ENCODE results near the gene MPZL1. TPM values are rescaled to one million over a fixed set of nuclear protein-coding genes. Genes with fewer than 3 reads are reported as not detected.

Gene MPZL1
- total RNA-seq, 3 donors from 2014 or later = 43.5 to 86.8 (median 86.2) TPM

DNA sequence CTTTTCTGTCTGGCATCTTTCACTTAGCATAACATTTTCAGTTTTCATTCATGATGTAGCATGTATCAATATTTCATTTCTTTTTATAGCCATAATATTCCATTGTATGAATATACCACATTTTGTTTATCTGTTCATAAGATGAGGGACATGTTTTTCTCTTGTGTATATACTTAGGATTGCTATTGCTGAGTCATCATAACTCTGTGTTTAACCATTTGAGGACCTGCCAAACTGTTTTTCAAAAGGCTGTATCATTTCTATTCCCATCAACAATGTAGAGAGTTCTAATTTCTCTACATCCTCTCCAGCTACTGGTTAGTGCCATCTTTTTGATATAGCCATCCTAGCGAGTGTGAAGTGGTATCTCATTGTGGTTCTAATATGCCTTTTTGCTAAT is 26.2 kb downstream of the MPZL1 start:
- Histone ChIP-seq H3K9me3 (no peaks in the 10 kb centered on the region), H3K27me3 (no peaks in the 10 kb centered on the region), H3K27ac (no peak overlapping the region), H3K36me3 (no peaks in the 10 kb centered on the region), H3K4me3 (no peak overlapping the region), H3K4me1 (peaks cover 1 to 4% of the 10 kb centered on the region in 2 donors)
- DNase-seq (ENCODE audit: low spot score in 2 of 2) = no peak
- intact Hi-C loops (cut with DNase I; ENCODE audit: low total_unique reads) = no loop called here
- TF ChIP-seq POLR2A (IDR thresholded peaks at IDR 0.05) (no peak), POLR2AphosphoS5 (IDR thresholded peaks at IDR 0.05) (no peak)
- TF ChIP-seq, protein P1, sequence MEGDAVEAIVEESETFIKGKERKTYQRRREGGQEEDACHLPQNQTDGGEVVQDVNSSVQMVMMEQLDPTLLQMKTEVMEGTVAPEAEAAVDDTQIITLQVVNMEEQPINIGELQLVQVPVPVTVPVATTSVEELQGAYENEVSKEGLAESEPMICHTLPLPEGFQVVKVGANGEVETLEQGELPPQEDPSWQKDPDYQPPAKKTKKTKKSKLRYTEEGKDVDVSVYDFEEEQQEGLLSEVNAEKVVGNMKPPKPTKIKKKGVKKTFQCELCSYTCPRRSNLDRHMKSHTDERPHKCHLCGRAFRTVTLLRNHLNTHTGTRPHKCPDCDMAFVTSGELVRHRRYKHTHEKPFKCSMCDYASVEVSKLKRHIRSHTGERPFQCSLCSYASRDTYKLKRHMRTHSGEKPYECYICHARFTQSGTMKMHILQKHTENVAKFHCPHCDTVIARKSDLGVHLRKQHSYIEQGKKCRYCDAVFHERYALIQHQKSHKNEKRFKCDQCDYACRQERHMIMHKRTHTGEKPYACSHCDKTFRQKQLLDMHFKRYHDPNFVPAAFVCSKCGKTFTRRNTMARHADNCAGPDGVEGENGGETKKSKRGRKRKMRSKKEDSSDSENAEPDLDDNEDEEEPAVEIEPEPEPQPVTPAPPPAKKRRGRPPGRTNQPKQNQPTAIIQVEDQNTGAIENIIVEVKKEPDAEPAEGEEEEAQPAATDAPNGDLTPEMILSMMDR (IDR thresholded peaks at IDR 0.05) = no peak

DNA sequence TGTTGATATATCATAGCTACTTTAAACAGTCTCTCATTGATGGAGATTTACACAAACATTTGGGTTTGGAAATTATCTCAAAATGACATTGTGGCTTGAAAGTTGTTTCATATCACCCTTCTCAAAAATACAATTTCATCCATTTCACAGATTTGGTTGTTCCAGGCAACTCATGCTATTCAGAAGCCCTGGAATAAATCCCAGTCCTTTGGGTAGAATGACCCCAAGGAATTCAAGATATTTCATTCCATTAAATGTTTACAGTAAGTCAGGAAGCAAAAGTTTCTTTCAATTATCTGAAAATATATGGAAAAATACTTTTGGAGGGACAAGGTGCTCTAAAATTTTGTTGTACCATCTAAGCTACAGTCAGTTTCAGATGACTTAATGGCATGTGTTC is 27.1 kb downstream of the MPZL1 start:
- no peaks in the 10 kb centered on the region for H3K9me3 ChIP-seq
- no peak for TF ChIP-seq POLR2AphosphoS5 (IDR thresholded peaks at IDR 0.05)
- TF ChIP-seq POLR2A (IDR thresholded peaks at IDR 0.05) = no peak
- TF ChIP-seq, protein P1 (IDR thresholded peaks at IDR 0.05) = no peak
- no peak for DNase-seq (ENCODE audit: low spot score in 2 of 2)
- peaks cover 4% of the 10 kb centered on the region in 2 donors for H3K4me1 ChIP-seq
- H3K27me3 ChIP-seq = no peaks in the 10 kb centered on the region
- intact Hi-C loops (cut with DNase I; ENCODE audit: low total_unique reads) = no loop called here
- H3K27ac ChIP-seq = no peak overlapping the region
- H3K4me3 ChIP-seq = no peak overlapping the region
- no peaks in the 10 kb centered on the region for H3K36me3 ChIP-seq

DNA sequence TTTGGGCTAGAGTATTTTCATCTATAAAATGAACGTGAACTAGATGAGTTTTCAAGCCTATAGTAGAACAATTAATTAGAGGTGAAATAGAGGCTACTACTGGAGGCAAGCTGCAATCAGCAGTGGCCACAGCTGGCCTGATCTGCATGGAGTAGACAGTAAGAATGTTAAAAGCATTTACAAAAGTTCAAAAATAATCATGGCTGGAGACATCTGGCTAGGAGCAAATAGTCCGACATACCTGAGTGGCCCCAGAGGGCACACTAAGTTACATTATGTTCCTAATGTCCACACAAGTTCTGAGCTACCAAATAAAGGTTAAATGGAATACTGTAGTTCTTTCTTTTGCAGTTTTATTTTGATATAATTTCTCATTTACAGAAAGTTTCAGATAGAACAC is 28.0 kb downstream of the MPZL1 start:
- Histone ChIP-seq H3K27ac (no peak overlapping the region), H3K4me3 (no peak overlapping the region), H3K36me3 (no peaks in the 10 kb centered on the region), H3K9me3 (no peaks in the 10 kb centered on the region), H3K4me1 (peaks cover 4% of the 10 kb centered on the region in 2 donors), H3K27me3 (no peaks in the 10 kb centered on the region)
- no peak for DNase-seq (ENCODE audit: low spot score in 2 of 2)
- TF ChIP-seq, protein P1 (IDR thresholded peaks at IDR 0.05) = no peak
- TF ChIP-seq POLR2AphosphoS5 (IDR thresholded peaks at IDR 0.05) (no peak), POLR2A (IDR thresholded peaks at IDR 0.05) (no peak)
- intact Hi-C loops (cut with DNase I; ENCODE audit: low total_unique reads) = no loop called here

DNA sequence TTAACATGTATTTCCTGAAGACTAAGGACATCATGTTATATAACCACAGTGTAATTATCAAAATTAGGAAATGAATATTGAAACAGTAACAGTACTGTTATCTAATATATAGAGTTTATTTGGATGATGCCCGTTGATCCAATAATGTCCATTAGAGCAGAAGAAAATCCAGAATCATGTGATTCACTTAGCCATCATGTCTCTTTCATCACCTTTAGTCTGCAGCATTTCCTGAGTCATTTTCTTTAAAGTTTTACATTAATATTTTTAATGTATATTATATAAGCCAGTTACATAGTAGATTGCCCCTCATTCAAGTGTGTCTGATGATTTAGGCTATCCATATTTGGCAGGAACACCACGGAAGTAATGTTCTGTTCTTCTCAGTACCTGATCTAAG is 28.9 kb downstream of the MPZL1 start:
- no peaks in the 10 kb centered on the region for H3K36me3 ChIP-seq
- no peak overlapping the region for H3K27ac ChIP-seq
- intact Hi-C loops (cut with DNase I; ENCODE audit: low total_unique reads) = no loop called here
- no peaks in the 10 kb centered on the region for H3K27me3 ChIP-seq
- no peaks in the 10 kb centered on the region for H3K9me3 ChIP-seq
- no peak for TF ChIP-seq POLR2AphosphoS5 (IDR thresholded peaks at IDR 0.05)
- TF ChIP-seq, protein P1 (IDR thresholded peaks at IDR 0.05) = no peak
- no peak for TF ChIP-seq POLR2A (IDR thresholded peaks at IDR 0.05)
- peaks cover 4% of the 10 kb centered on the region in 2 donors for H3K4me1 ChIP-seq
- H3K4me3 ChIP-seq = no peak overlapping the region
- DNase-seq (ENCODE audit: low spot score in 2 of 2) = no peak

- TF ChIP-seq POLR2A (IDR thresholded peaks at IDR 0.05) (no peak), POLR2AphosphoS5 (IDR thresholded peaks at IDR 0.05) (no peak)
- TF ChIP-seq, protein P1 (IDR thresholded peaks at IDR 0.05) = no peak
- Histone ChIP-seq H3K27ac (no peak overlapping the region), H3K36me3 (no peaks in the 10 kb centered on the region), H3K27me3 (no peaks in the 10 kb centered on the region), H3K9me3 (no peaks in the 10 kb centered on the region), H3K4me3 (no peak overlapping the region), H3K4me1 (peaks cover 0 to 4% of the 10 kb centered on the region in 2 donors)
- intact Hi-C loops (cut with DNase I; ENCODE audit: low total_unique reads) = no loop called here
- no peak for DNase-seq (ENCODE audit: low spot score in 2 of 2)
Measured at GRCh38 chr1:167751676-167752075, 29.9 kb downstream of the MPZL1 start.

Data from breast epithelium (tissue), 4 donors.